PC-3 (cell line): Measurements from ENCODE around the gene GALNTL6. TPM values are rescaled to one million over a fixed set of nuclear protein-coding genes. Genes with fewer than 3 reads are reported as not detected.

Experiments used
- ATAC-seq: fragments of 200-7000 bp; cut with Tn5 transposase; 2 replicates; pipeline ENCODE4 v1.9.1; 2020; ENCODE audit warnings: mild to moderate bottlenecking, moderate library complexity
- BruUV-seq: library from RNA; stranded (reverse); fragments of 400-500 nt; replicated peaks from 2 replicates; lab custom pipeline; 2021; lab: Mats Ljungman, UMichigan
- CTCF ChIA-PET: fragments of 300-600 bp; sonication (Branson Sonifier 250); formaldehyde crosslinking; loops from one replicate; lab custom pipeline; 2022; ENCODE audit warnings: antibody characterized with exemption; lab: Charles Lee
- POLR2A ChIA-PET: fragments of 300-600 bp; sonication (Branson Sonifier 250); formaldehyde crosslinking; loops from one replicate; lab custom pipeline; 2022; ENCODE audit warnings: antibody characterized with exemption; ENCODE audit not compliant: unreplicated experiment; lab: Charles Lee
- DNase-seq: peaks from one replicate; pipeline ENCODE4 v3.0.0-alpha.2; 2015
- H2AFZ ChIP-seq: fragments of 300-600 bp; sonication (generic); 2 replicates; pipeline ENCODE4 v1.6.0; 2016; ENCODE audit warnings: antibody characterized with exemption, low read length
- H3F3A ChIP-seq: fragments of 300-600 bp; sonication (generic); one replicate; pipeline ENCODE4 v1.6.0; 2017; ENCODE audit warnings: antibody characterized with exemption, low read length, control low read depth, mild to moderate bottlenecking; ENCODE audit not compliant: unreplicated experiment
- H3K27ac ChIP-seq: fragments of 300-600 bp; sonication (generic); 2 replicates; pipeline ENCODE4 v1.5.1; 2016; ENCODE audit warnings: mild to moderate bottlenecking, low read length
- H3K27me3 ChIP-seq: fragments of 300-600 bp; sonication (generic); 2 replicates; pipeline ENCODE4 v1.6.1; 2016; ENCODE audit warnings: low read length, mixed read lengths
- H3K36me3 ChIP-seq: fragments of 300-600 bp; sonication (generic); 2 replicates; pipeline ENCODE4 v1.6.1; 2016; ENCODE audit warnings: low read depth, mixed run types, low read length, mixed read lengths
- H3K4me1 ChIP-seq: fragments of 300-600 bp; sonication (generic); 2 replicates; pipeline ENCODE4 v1.5.1; 2016; ENCODE audit warnings: low read length; ENCODE audit not compliant: insufficient read depth
- H3K4me2 ChIP-seq: fragments of 300-600 bp; sonication (generic); 2 replicates; pipeline ENCODE4 v1.6.0; 2016; ENCODE audit warnings: low read length
- H3K4me3 ChIP-seq: fragments of 300-600 bp; sonication (generic); 2 replicates; pipeline ENCODE4 v1.5.1; 2016; ENCODE audit warnings: mild to moderate bottlenecking, low read length, mixed read lengths
- H3K79me2 ChIP-seq: fragments of 300-600 bp; sonication (generic); 2 replicates; pipeline ENCODE4 v1.6.1; 2017; ENCODE audit warnings: low read length, mixed read lengths
- H3K9ac ChIP-seq: fragments of 300-600 bp; sonication (generic); 2 replicates; pipeline ENCODE4 v1.6.0; 2016; ENCODE audit warnings: mild to moderate bottlenecking, low read length
- H3K9me2 ChIP-seq: fragments of 300-600 bp; sonication (generic); replicated peaks from 2 replicates; pipeline ENCODE4 v1.6.1; 2016; ENCODE audit warnings: mixed run types, low read length, mixed read lengths
- H3K9me3 ChIP-seq: fragments of 300-600 bp; sonication (generic); 2 replicates; pipeline ENCODE4 v1.6.1; 2016; ENCODE audit warnings: low read length, mixed read lengths
- H4K20me1 ChIP-seq: fragments of 300-600 bp; sonication (generic); 2 replicates; pipeline ENCODE4 v1.6.1; 2016; ENCODE audit warnings: low read length, mixed read lengths
- CTCF ChIP-seq: fragments of 300-600 bp; sonication (generic); conservative IDR thresholded peaks from 2 replicates; pipeline ENCODE4 v1.5.1; 2017; ENCODE audit warnings: antibody characterized with exemption, low read depth, mild to moderate bottlenecking, low read length
- EZH2 ChIP-seq: fragments of 300-600 bp; sonication (generic); IDR thresholded peaks from one replicate; pipeline ENCODE4 v1.6.1; 2017; ENCODE audit warnings: antibody characterized with exemption, mild to moderate bottlenecking, low read length; ENCODE audit not compliant: unreplicated experiment
- EZH2phosphoT487 ChIP-seq: fragments of 300-600 bp; sonication (generic); IDR thresholded peaks from 2 replicates; pipeline ENCODE4 v1.6.1; 2018; ENCODE audit warnings: mild to moderate bottlenecking, antibody characterized with exemption, low read length, borderline replicate concordance
- intact Hi-C: fragments of 100-400 bp; cut with micrococcal nuclease; formaldehyde crosslinking; loops from 2 replicates; pipeline ENCODE4 v1.9.0; 2023
- total RNA-seq: library from RNA; depleted of rRNA; stranded (reverse); fragments of >200 nt; gene quantifications from 2 replicates; pipeline ENCODE4 v1.2.3, GENCODE V29; 2014

GALNTL6 gene
- total RNA-seq, 1 experiment from 2014 or later: not detected

- BruUV-seq: no TSS peak
- Histone ChIP-seq H3K4me3 (no peak overlapping the region), H3K9ac (no peak overlapping the region), H3K36me3 (no peaks in the 10 kb centered on the region), H3K9me2 (no peaks in the 10 kb centered on the region), H3K9me3 (no peaks in the 10 kb centered on the region), H4K20me1 (no peaks in the 10 kb centered on the region), H3K79me2 (no peaks in the 10 kb centered on the region), H3K27me3 (no peaks in the 10 kb centered on the region), H3K27ac (no peak overlapping the region), H2AFZ (no peak overlapping the region), H3F3A (no peaks in the 10 kb centered on the region), H3K4me1 (no peaks in the 10 kb centered on the region), H3K4me2 (no peak overlapping the region)
- ATAC-seq (no peak), DNase-seq (no peak)
- POLR2A ChIA-PET: no interaction called here
- intact Hi-C loops: loop anchor here (1.0 kb wide), 1 partner anchor 27 kb away; no protein-coding TSS in a partner anchor
- no peak for TF ChIP-seq EZH2
- TF ChIP-seq EZH2phosphoT487: no peak
- no peak for TF ChIP-seq CTCF
- CTCF ChIA-PET: no interaction called here
These were observed 111.7 kb downstream of the GALNTL6 start for GRCh38 chr4:171924746-171925376.

GRCh38 chr4:171928336-171928735, 115.1 kb downstream of the GALNTL6 start:
- ATAC-seq: no peak
- CTCF ChIA-PET: no interaction called here
- DNase-seq: no peak
- no peaks in the 10 kb centered on the region for H3K4me1 ChIP-seq
- intact Hi-C loops: no loop called here
- H3K9me3 ChIP-seq: no peaks in the 10 kb centered on the region
- H3K4me3 ChIP-seq: no peak overlapping the region
- H4K20me1 ChIP-seq: no peaks in the 10 kb centered on the region
- H3K9ac ChIP-seq: no peak overlapping the region
- no peaks in the 10 kb centered on the region for H3K79me2 ChIP-seq
- BruUV-seq: no TSS peak
- no peaks in the 10 kb centered on the region for H3K27me3 ChIP-seq
- H3K36me3 ChIP-seq: no peaks in the 10 kb centered on the region
- no peak overlapping the region for H3K27ac ChIP-seq
- no peaks in the 10 kb centered on the region for H3K9me2 ChIP-seq
- H3F3A ChIP-seq: no peaks in the 10 kb centered on the region
- POLR2A ChIA-PET: no interaction called here
- H3K4me2 ChIP-seq: no peak overlapping the region
- H2AFZ ChIP-seq: no peak overlapping the region
- TF ChIP-seq EZH2 (no peak), EZH2phosphoT487 (no peak), CTCF (no peak)

- DNase-seq (no peak), ATAC-seq (no peak)
- H4K20me1 ChIP-seq: no peaks in the 10 kb centered on the region
- TF ChIP-seq CTCF (no peak), EZH2 (no peak), EZH2phosphoT487 (no peak)
- H3K9ac ChIP-seq: no peak overlapping the region
- intact Hi-C loops: no loop called here
- no TSS peak for BruUV-seq
- H3K36me3 ChIP-seq: no peaks in the 10 kb centered on the region
- H3K79me2 ChIP-seq: no peaks in the 10 kb centered on the region
- H3K4me1 ChIP-seq: no peaks in the 10 kb centered on the region
- no peak overlapping the region for H3K4me3 ChIP-seq
- H2AFZ ChIP-seq: no peak overlapping the region
- no peaks in the 10 kb centered on the region for H3K27me3 ChIP-seq
- ChIA-PET POLR2A (no interaction called here), CTCF (no interaction called here)
- H3K9me2 ChIP-seq: no peaks in the 10 kb centered on the region
- H3K4me2 ChIP-seq: no peak overlapping the region
- H3F3A ChIP-seq: no peaks in the 10 kb centered on the region
- no peak overlapping the region for H3K27ac ChIP-seq
- no peaks in the 10 kb centered on the region for H3K9me3 ChIP-seq
These were observed 116.3 kb downstream of the GALNTL6 start for GRCh38 chr4:171929477-171929876.
